Esophagus muscularis mucosa (tissue), 4 donors: ENCODE results near the gene FAM187B.
"Not testable (repeated sequence)": the region's sequence is repeated elsewhere in the genome, so short reads cannot be mapped to it uniquely, and the experiment has no call there.

Experiments
- EP300 ChIP-seq: sonication (generic); formaldehyde crosslinking; IDR thresholded peaks from one replicate; pipeline ENCODE4 v1.6.1; 2017; ENCODE audit warnings: antibody characterized with exemption
- POLR2A ChIP-seq: fragments of 450-650 bp; IDR thresholded peaks from one replicate; pipeline ENCODE4 v1.6.1; 2017; ENCODE audit warnings: antibody characterized with exemption, moderate library complexity, mild to moderate bottlenecking, low read depth
- POLR2AphosphoS5 ChIP-seq, 2 donors: sonication (generic); formaldehyde crosslinking; IDR thresholded peaks; one replicate each; pipeline ENCODE4 v1.6.1; 2017; ENCODE audit warnings: antibody characterized with exemption in 2 of 2
- TF ChIP-seq, protein P1 (sequence below), 3 experiments: fragments of 200-600 bp in 2 of 3; fragments of 450-650 bp in 1 of 3; sonication (generic) in 2 of 3; IDR thresholded peaks; one replicate each; pipeline ENCODE4 v1.5.1; 2017 to 2019; ENCODE audit warnings: antibody characterized with exemption in 3 of 3, mild to moderate bottlenecking in 2 of 3, moderate library complexity in 1 of 3

DNA sequence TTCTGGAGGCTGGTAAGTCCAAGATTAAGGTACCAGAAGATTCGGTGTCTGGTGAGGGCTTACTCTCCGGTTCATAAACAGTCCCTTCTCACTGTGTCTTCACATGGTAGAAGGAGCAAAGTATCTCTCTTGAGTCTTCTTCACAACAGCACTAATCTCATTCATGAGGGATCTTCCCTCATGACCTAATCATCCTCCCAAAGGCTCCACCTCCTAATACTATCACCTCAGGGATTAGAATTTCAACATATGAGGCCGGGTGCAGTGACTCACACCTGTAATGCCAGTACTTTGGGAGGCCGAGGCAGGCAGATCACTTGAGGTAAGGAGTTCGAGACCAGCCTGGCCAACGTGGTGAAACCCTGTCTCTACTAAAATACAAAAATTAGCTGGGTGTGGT is 31.7 kb downstream of the FAM187B start:
- TF ChIP-seq, protein P1, sequence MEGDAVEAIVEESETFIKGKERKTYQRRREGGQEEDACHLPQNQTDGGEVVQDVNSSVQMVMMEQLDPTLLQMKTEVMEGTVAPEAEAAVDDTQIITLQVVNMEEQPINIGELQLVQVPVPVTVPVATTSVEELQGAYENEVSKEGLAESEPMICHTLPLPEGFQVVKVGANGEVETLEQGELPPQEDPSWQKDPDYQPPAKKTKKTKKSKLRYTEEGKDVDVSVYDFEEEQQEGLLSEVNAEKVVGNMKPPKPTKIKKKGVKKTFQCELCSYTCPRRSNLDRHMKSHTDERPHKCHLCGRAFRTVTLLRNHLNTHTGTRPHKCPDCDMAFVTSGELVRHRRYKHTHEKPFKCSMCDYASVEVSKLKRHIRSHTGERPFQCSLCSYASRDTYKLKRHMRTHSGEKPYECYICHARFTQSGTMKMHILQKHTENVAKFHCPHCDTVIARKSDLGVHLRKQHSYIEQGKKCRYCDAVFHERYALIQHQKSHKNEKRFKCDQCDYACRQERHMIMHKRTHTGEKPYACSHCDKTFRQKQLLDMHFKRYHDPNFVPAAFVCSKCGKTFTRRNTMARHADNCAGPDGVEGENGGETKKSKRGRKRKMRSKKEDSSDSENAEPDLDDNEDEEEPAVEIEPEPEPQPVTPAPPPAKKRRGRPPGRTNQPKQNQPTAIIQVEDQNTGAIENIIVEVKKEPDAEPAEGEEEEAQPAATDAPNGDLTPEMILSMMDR (IDR thresholded peaks at IDR 0.05) = not testable (repeated sequence)
- not testable (repeated sequence) for TF ChIP-seq POLR2A; POLR2AphosphoS5 (IDR thresholded peaks at IDR 0.05); EP300
